Endothelial cell of umbilical vein (primary cell): ENCODE measurements around the gene PTPRO. TPM values are rescaled to one million over a fixed set of nuclear protein-coding genes. Genes with fewer than 3 reads are reported as not detected.

Experiments used
- BruUV-seq: library from RNA; stranded (reverse); fragments of 400-500 nt; replicated peaks from 2 replicates; lab custom pipeline; 2021; lab: Mats Ljungman, UMichigan
- CTCF ChIA-PET: fragments of 300-600, 350-600 bp; sonication (Branson Sonifier 250); formaldehyde crosslinking; loops from one replicate; lab custom pipeline; 2021; ENCODE audit warnings: antibody characterized with exemption, inconsistent platforms; lab: Charles Lee
- POLR2A ChIA-PET: fragments of 300-600, 350-600 bp; sonication (Branson Sonifier 250); formaldehyde crosslinking; loops from one replicate; lab custom pipeline; 2021; ENCODE audit warnings: antibody characterized with exemption, inconsistent platforms; lab: Charles Lee
- DNase-seq: peaks from one replicate; pipeline ENCODE4 v3.0.0-alpha.2; 2011; ENCODE audit warnings: low read depth, low spot score
- FAIRE-seq: peaks from 2 replicates; lab custom pipeline; 2011; peaks lifted over from hg19 to GRCh38; lab: Jason Lieb, UNC
- H2AFZ ChIP-seq: 2 replicates; pipeline ENCODE4 v1.6.0; 2012; ENCODE audit warnings: low read depth, low read length, control low read depth, inconsistent platforms
- H3K27ac ChIP-seq: 2 replicates; pipeline ENCODE4 v1.5.1; 2011; ENCODE audit warnings: low read depth, mild to moderate bottlenecking, control low read depth, low read length, moderate library complexity; ENCODE audit not compliant: insufficient read depth
- H3K27me3 ChIP-seq, 2 experiments: 2 replicates each; pipeline versions ENCODE4 v1.6.0 to v1.6.1; 2011; ENCODE audit warnings: low read length in 2 of 2, mixed read lengths in 1 of 2; ENCODE audit not compliant: control insufficient read depth in 2 of 2, insufficient read depth in 2 of 2
- H3K36me3 ChIP-seq, 2 experiments: 2 replicates in 1 of 2; 3 replicates in 1 of 2; pipeline ENCODE4 v1.5.1; 2011; ENCODE audit warnings: low read length in 2 of 2, mild to moderate bottlenecking in 1 of 2, moderate library complexity in 1 of 2; ENCODE audit not compliant: control insufficient read depth in 2 of 2, insufficient read depth in 2 of 2; ENCODE audit errors: extremely low read depth in 1 of 2
- H3K4me1 ChIP-seq: 3 replicates; pipeline ENCODE4 v1.5.1; 2011; ENCODE audit warnings: mild to moderate bottlenecking, low read length; ENCODE audit not compliant: control insufficient read depth, insufficient read depth; ENCODE audit errors: extremely low read depth
- H3K4me2 ChIP-seq: 2 replicates; pipeline ENCODE4 v1.6.1; 2011; ENCODE audit warnings: low read length, control low read depth, mixed read lengths; ENCODE audit not compliant: insufficient read depth
- H3K4me3 ChIP-seq, 3 experiments: fragments of 200-600 bp in 1 of 3; sonication (generic), shearing (Covaris generic) in 1 of 3; replicated peaks in 1 of 3; 2 replicates each; pipeline ENCODE4 v1.5.1; 2011 to 2016; ENCODE audit warnings: control low read depth in 3 of 3, low read length in 3 of 3, mild to moderate bottlenecking in 2 of 3, inconsistent platforms in 1 of 3, low read depth in 1 of 3, moderate library complexity in 1 of 3; ENCODE audit not compliant: insufficient read depth in 1 of 3
- H3K79me2 ChIP-seq: 2 replicates; pipeline ENCODE4 v1.6.0; 2012; ENCODE audit warnings: low read length, inconsistent platforms; ENCODE audit not compliant: control insufficient read depth, insufficient read depth
- H3K9ac ChIP-seq: replicated peaks from 2 replicates; pipeline ENCODE3; 2011; ENCODE audit warnings: low read length, control low read depth; ENCODE audit not compliant: insufficient read depth; ENCODE audit errors: extremely low read depth
- H3K9me1 ChIP-seq: replicated peaks from 3 replicates; pipeline ENCODE4 v1.6.0; 2011; ENCODE audit warnings: mild to moderate bottlenecking, low read length; ENCODE audit not compliant: control insufficient read depth, insufficient read depth; ENCODE audit errors: extremely low read depth
- H3K9me3 ChIP-seq: replicated peaks from 2 replicates; pipeline ENCODE4 v1.5.1; 2012; ENCODE audit warnings: low read length, inconsistent platforms; ENCODE audit not compliant: control insufficient read depth, insufficient read depth
- H4K20me1 ChIP-seq: replicated peaks from 2 replicates; pipeline ENCODE3; 2011; ENCODE audit warnings: mild to moderate bottlenecking, low read length; ENCODE audit not compliant: control insufficient read depth, insufficient read depth; ENCODE audit errors: extremely low read depth
- CTCF ChIP-seq, 2 donors: IDR thresholded peaks; 1 replicate in 1 of 2; 2 replicates in 1 of 2; pipeline ENCODE4 v1.5.1; 2011; ENCODE audit warnings: low read length in 2 of 2, mild to moderate bottlenecking in 2 of 2, moderate library complexity in 2 of 2, control low read depth in 1 of 2, inconsistent platforms in 1 of 2, low read depth in 1 of 2; ENCODE audit not compliant: insufficient read depth in 1 of 2; ENCODE audit errors: extremely low read depth in 1 of 2
- EZH2 ChIP-seq: IDR thresholded peaks from 2 replicates; pipeline ENCODE4 v1.6.1; 2012; ENCODE audit warnings: borderline replicate concordance, low read depth, mild to moderate bottlenecking, moderate library complexity, low read length, inconsistent platforms; ENCODE audit not compliant: severe bottlenecking
- FOS ChIP-seq: IDR thresholded peaks from 2 replicates; pipeline ENCODE4 v1.6.1; 2011; ENCODE audit warnings: mild to moderate bottlenecking, low read length, moderate library complexity, borderline replicate concordance; ENCODE audit not compliant: insufficient read depth
- GATA2 ChIP-seq: IDR thresholded peaks from 2 replicates; pipeline ENCODE4 v1.7.0; 2011; ENCODE audit warnings: low read depth, mild to moderate bottlenecking, moderate library complexity, mixed read lengths, low read length; ENCODE audit not compliant: insufficient read length, insufficient read depth
- JUN ChIP-seq: IDR thresholded peaks from 2 replicates; pipeline ENCODE4 v1.6.1; 2011; ENCODE audit warnings: borderline replicate concordance, low read depth; ENCODE audit not compliant: insufficient read length, insufficient read depth
- MAX ChIP-seq: IDR thresholded peaks from 2 replicates; pipeline ENCODE4 v1.6.1; 2011; ENCODE audit not compliant: insufficient read depth, insufficient read length
- MYC ChIP-seq: IDR thresholded peaks from one replicate; pipeline ENCODE4 v1.6.1; 2011; ENCODE audit warnings: mild to moderate bottlenecking, low read depth, low read length
- POLR2A ChIP-seq: IDR thresholded peaks from 2 replicates; pipeline ENCODE4 v1.6.1; 2012; ENCODE audit warnings: low read depth, mild to moderate bottlenecking, control low read depth, low read length
- POLR2AphosphoS5 ChIP-seq: IDR thresholded peaks from 2 replicates; pipeline ENCODE4 v1.6.1; 2012; ENCODE audit warnings: low read depth, mild to moderate bottlenecking, control low read depth, low read length, moderate library complexity; ENCODE audit not compliant: insufficient read depth
- dilution Hi-C: fragments of 300-500 bp; cut with MboI; formaldehyde crosslinking; loops from one replicate; pipeline ENCODE4 v1.15.0; 2019; ENCODE audit warnings: low sequenced_read_pairs; ENCODE audit not compliant: extremely low pct_ligation_motif_present
- intact Hi-C: fragments of 100-400 bp; cut with micrococcal nuclease; formaldehyde crosslinking; loops from one replicate; pipeline ENCODE4 v1.10.0; 2022
- polyA plus RNA-seq, 4 experiments: library from polyadenylated mRNA; depleted of rRNA in 3 of 4; stranded (reverse) in 3 of 4; unstranded in 1 of 4; fragments of >200 nt; gene quantifications; 2 replicates each; pipeline versions ENCODE4 v1.2.1 to v1.2.3, GENCODE V29; 2011 to 2012; ENCODE audit warnings: missing spikeins in 1 of 4
- total RNA-seq: library from RNA; stranded (reverse); gene quantifications from 2 replicates; pipeline ENCODE4 v1.2.3, GENCODE V29; 2021

The PTPRO gene
- total and polyA plus RNA-seq, 2 donors (not counting 3 experiments of a cell fraction or from before 2014, with no cell fraction given), result not detected

GRCh38 chr12:15575671-15576541 lies 253.6 kb downstream of the PTPRO start:
- FAIRE-seq (peak; percentile 59), DNase-seq (peak; percentile 19)
- intact Hi-C loops, result no loop called here
- no TSS peak for BruUV-seq
- no peak for TF ChIP-seq MAX
- Histone ChIP-seq H2AFZ (no peak overlapping the region), H3K9ac (no peak overlapping the region), H3K4me1 (no peaks in the 10 kb centered on the region), H3K36me3 (no peaks in the 10 kb centered on the region), H3K79me2 (no peaks in the 10 kb centered on the region), H3K4me2 (no peak overlapping the region), H3K4me3 (no peak overlapping the region), H3K9me3 (no peaks in the 10 kb centered on the region), H4K20me1 (no peaks in the 10 kb centered on the region), H3K27me3 (peaks cover 0 to 2% of the 10 kb centered on the region in 2 experiments), H3K27ac (no peak overlapping the region), H3K9me1 (no peaks in the 10 kb centered on the region)
- dilution Hi-C loops, result no loop called here
- POLR2A ChIA-PET, result no interaction called here
- CTCF ChIA-PET, result interaction anchor here (1.3 to 2.1 kb wide), 2 partner anchors 8 to 13 kb away, joined by 3 to 16 read pairs; no protein-coding TSS in a partner anchor

- no peak overlapping the region for H3K4me2 ChIP-seq
- dilution Hi-C loops (no loop called here), intact Hi-C loops (no loop called here)
- no TSS peak for BruUV-seq
- no peak overlapping the region for H2AFZ ChIP-seq
- peaks cover 0 to 2% of the 10 kb centered on the region in 2 experiments for H3K27me3 ChIP-seq
- H3K36me3 ChIP-seq, result no peaks in the 10 kb centered on the region
- CTCF ChIA-PET, result interaction anchor here (8.9 kb wide), 1 partner anchor 48 kb away, joined by 202 read pairs; no protein-coding TSS in a partner anchor
- TF ChIP-seq POLR2A, result no peak
- TF ChIP-seq CTCF (IDR thresholded peaks at IDR 0.05; ENCODE audit: extremely low read depth in 1 of 2, insufficient read depth in 1 of 2, low read depth in 1 of 2, low read length in 2 of 2), result no peak
- TF ChIP-seq POLR2AphosphoS5, result no peak
- no peak for TF ChIP-seq FOS
- no peak for TF ChIP-seq MAX
- no peak for TF ChIP-seq MYC
- no peak for TF ChIP-seq EZH2
- no peak for TF ChIP-seq JUN
- no peak for TF ChIP-seq GATA2
- POLR2A ChIA-PET, result no interaction called here
- no peaks in the 10 kb centered on the region for H3K9me1 ChIP-seq
- no peak overlapping the region for H3K4me3 ChIP-seq
- H3K27ac ChIP-seq, result no peak overlapping the region
- no peaks in the 10 kb centered on the region for H3K9me3 ChIP-seq
- no peak overlapping the region for H3K9ac ChIP-seq
- H3K79me2 ChIP-seq, result no peaks in the 10 kb centered on the region
- DNase-seq (no peak), FAIRE-seq (no peak)
- H3K4me1 ChIP-seq, result no peaks in the 10 kb centered on the region
- no peaks in the 10 kb centered on the region for H4K20me1 ChIP-seq
These were observed 258.1 kb downstream of the PTPRO start for GRCh38 chr12:15580431-15580830.
